Umbilical cord (tissue), 2 donors: ENCODE results near the gene ARID5A. TPM values are rescaled to one million over a fixed set of nuclear protein-coding genes. Genes with fewer than 3 reads are reported as not detected.

Experiments used
- DNase-seq: peaks from one replicate; pipeline ENCODE4 v3.0.0-alpha.2; 2015; ENCODE audit warnings: low spot score
- total RNA-seq: library from RNA; depleted of rRNA; stranded (reverse); fragments of >200 nt; gene quantifications from one replicate; pipeline ENCODE4 v1.2.3, GENCODE V29; 2014; ENCODE audit warnings: low replicate concordance; ENCODE audit not compliant: insufficient read depth

Gene ARID5A
- total RNA-seq, 1 donor from 2014 or later, result 11.3 TPM

- no peak for DNase-seq
Observed at GRCh38 chr2:96506016-96506906, 30.3 kb upstream of the ARID5A start.

GRCh38 chr2:96506907-96507240, 29.7 kb upstream of the ARID5A start:
- no peak for DNase-seq

- DNase-seq, result peak; percentile 50
Observed at GRCh38 chr2:96507957-96508520, 28.5 kb upstream of the ARID5A start.

- no peak for DNase-seq
Observed at GRCh38 chr2:96508521-96509113, 27.9 kb upstream of the ARID5A start.

- peak; percentile 84 for DNase-seq
Observed at GRCh38 chr2:96509114-96509846, 27.3 kb upstream of the ARID5A start.

GRCh38 chr2:96509847-96510230, 26.7 kb upstream of the ARID5A start:
- no peak for DNase-seq

GRCh38 chr2:96510931-96511595, 25.5 kb upstream of the ARID5A start:
- DNase-seq, result no peak

- DNase-seq, result no peak
Observed at GRCh38 chr2:96511851-96512250, 24.7 kb upstream of the ARID5A start.

- DNase-seq, result no peak
Observed at GRCh38 chr2:96512341-96512740, 24.2 kb upstream of the ARID5A start.

- DNase-seq, result no peak
Observed at GRCh38 chr2:96514521-96514920, 22.0 kb upstream of the ARID5A start.

- no peak for DNase-seq
Observed at GRCh38 chr2:96517079-96517478, 19.5 kb upstream of the ARID5A start.

GRCh38 chr2:96520231-96520630, 16.3 kb upstream of the ARID5A start:
- no peak for DNase-seq

GRCh38 chr2:96520697-96521096, 15.9 kb upstream of the ARID5A start:
- no peak for DNase-seq

GRCh38 chr2:96521219-96521618, 15.3 kb upstream of the ARID5A start:
- no peak for DNase-seq

GRCh38 chr2:96522304-96523203, 14.0 kb upstream of the ARID5A start:
- DNase-seq, result no peak

GRCh38 chr2:96523659-96524481, 12.7 kb upstream of the ARID5A start:
- peak; percentile 73 for DNase-seq

- DNase-seq, result no peak
Observed at GRCh38 chr2:96524482-96525210, 11.9 kb upstream of the ARID5A start.

GRCh38 chr2:96525211-96525507, 11.4 kb upstream of the ARID5A start:
- no peak for DNase-seq

GRCh38 chr2:96526101-96526591, 10.4 kb upstream of the ARID5A start:
- no peak for DNase-seq
